Stimulated activated CD8-positive, alpha-beta memory T cell treated with anti-CD3 and anti-CD28 coated beads, Interleukin-7, amount 100 ng/mL, for 24 hours (primary cell): ENCODE measurements around the gene NFYC.

Source experiments
- DNase-seq: peaks from one replicate; pipeline ENCODE4 v3.0.0-alpha.2; 2020; ENCODE audit warnings: low read depth

Gene NFYC

GRCh38 chr1:40691538-40692428 lies at the start of gene NFYC:
Gene NFYC (plus strand): TSS chr1:40691704. CDS start chr1:40738844, 47,140 bp downstream.
- DNase-seq: peak; percentile 90

GRCh38 chr1:40645118-40645680 lies 46.3 kb upstream of the NFYC start:
- no peak for DNase-seq

- DNase-seq: no peak
Measured at GRCh38 chr1:40646315-40646714, 45.2 kb upstream of the NFYC start.

GRCh38 chr1:40648200-40648599 lies 43.3 kb upstream of the NFYC start:
- DNase-seq: no peak

- no peak for DNase-seq
Measured at GRCh38 chr1:40648928-40649591, 42.4 kb upstream of the NFYC start.

- DNase-seq: no peak
Measured at GRCh38 chr1:40649592-40649930, 41.9 kb upstream of the NFYC start.

GRCh38 chr1:40650075-40650474 lies 41.4 kb upstream of the NFYC start:
- DNase-seq: no peak

- no peak for DNase-seq
Measured at GRCh38 chr1:40651138-40651857, 40.2 kb upstream of the NFYC start.

- DNase-seq: no peak
Measured at GRCh38 chr1:40652468-40652867, 39.0 kb upstream of the NFYC start.

- DNase-seq: no peak
Measured at GRCh38 chr1:40652979-40653378, 38.5 kb upstream of the NFYC start.

- no peak for DNase-seq
Measured at GRCh38 chr1:40653851-40654537, 37.5 kb upstream of the NFYC start.

- DNase-seq: no peak
Measured at GRCh38 chr1:40657046-40657445, 34.5 kb upstream of the NFYC start.

GRCh38 chr1:40658751-40659648 lies 32.5 kb upstream of the NFYC start:
- DNase-seq: no peak

- DNase-seq: no peak
Measured at GRCh38 chr1:40659649-40659947, 31.9 kb upstream of the NFYC start.

- no peak for DNase-seq
Measured at GRCh38 chr1:40661678-40662077, 29.8 kb upstream of the NFYC start.

GRCh38 chr1:40662151-40662550 lies 29.4 kb upstream of the NFYC start:
- DNase-seq: no peak

- no peak for DNase-seq
Measured at GRCh38 chr1:40662864-40663263, 28.6 kb upstream of the NFYC start.

GRCh38 chr1:40663324-40664166 lies 28.0 kb upstream of the NFYC start:
- DNase-seq: no peak

GRCh38 chr1:40664167-40664537 lies 27.4 kb upstream of the NFYC start:
- DNase-seq: no peak

GRCh38 chr1:40664791-40665190 lies 26.7 kb upstream of the NFYC start:
- no peak for DNase-seq
